HG03196 (cell line): ENCODE data around the gene RBM39.

Experiments used
- ATAC-seq: cut with Tn5 transposase; IDR thresholded peaks from one replicate; pipeline ENCODE4 v1.9.1; 2021; ENCODE audit not compliant: unreplicated experiment

RBM39 gene

GRCh38 chr20:35680452-35681183 is 61.4 kb downstream of the RBM39 start:
- no peak for ATAC-seq

GRCh38 chr20:35674921-35675320 is 67.1 kb downstream of the RBM39 start:
- ATAC-seq, result no peak

- no peak for ATAC-seq
Observed at GRCh38 chr20:35673884-35674283, 68.2 kb downstream of the RBM39 start.

- no peak for ATAC-seq
Observed at GRCh38 chr20:35669681-35670080, 72.4 kb downstream of the RBM39 start.

- no peak for ATAC-seq
Observed at GRCh38 chr20:35669221-35669620, 72.8 kb downstream of the RBM39 start.

- ATAC-seq, result no peak
Observed at GRCh38 chr20:35665949-35666288, 76.1 kb downstream of the RBM39 start.

- ATAC-seq, result peak; percentile 62
Observed at GRCh38 chr20:35664466-35665206, 77.4 kb downstream of the RBM39 start, which contains the start of the genes CPNE1 and RBM12. Gene CPNE1, minus strand, starts transcription at chr20:35664900. Its CDS starts 31,977 bp downstream, at chr20:35632923. Gene RBM12, minus strand, starts transcription at chr20:35664900. Its CDS starts 9,578 bp downstream, at chr20:35655322.

- peak; percentile 39 for ATAC-seq
Observed at GRCh38 chr20:35663516-35664465, 78.3 kb downstream of the RBM39 start.

GRCh38 chr20:35662551-35662950 is 79.5 kb downstream of the RBM39 start:
- no peak for ATAC-seq

- ATAC-seq, result no peak
Observed at GRCh38 chr20:35661908-35662307, 80.2 kb downstream of the RBM39 start.

- ATAC-seq, result no peak
Observed at GRCh38 chr20:35661053-35661452, 81.0 kb downstream of the RBM39 start.

- no peak for ATAC-seq
Observed at GRCh38 chr20:35660122-35660937, 81.7 kb downstream of the RBM39 start.

- ATAC-seq, result no peak
Observed at GRCh38 chr20:35657271-35657670, 84.8 kb downstream of the RBM39 start.

GRCh38 chr20:35654415-35654814 is 87.6 kb downstream of the RBM39 start:
- no peak for ATAC-seq

GRCh38 chr20:35653893-35654292 is 88.2 kb downstream of the RBM39 start:
- ATAC-seq, result no peak
